DOHH2 (cell line): Measurements from ENCODE around the gene MYH16.

Source experiments
- CTCF ChIP-seq: fragments of 200-600 bp; sonication (generic); IDR thresholded peaks from one replicate; pipeline ENCODE4 v1.5.1; 2014; ENCODE audit warnings: antibody characterized with exemption, mild to moderate bottlenecking, low read depth, low read length; ENCODE audit not compliant: poor library complexity, severe bottlenecking
- EZH2phosphoT487 ChIP-seq: fragments of 200-600 bp; sonication (generic); IDR thresholded peaks from 2 replicates; pipeline ENCODE4 v1.6.1; 2017; ENCODE audit warnings: borderline replicate concordance, mild to moderate bottlenecking, antibody characterized with exemption, low read length, moderate library complexity, mixed read lengths

GRCh38 chr7:99267481-99267840 lies 5.2 kb upstream of the MYH16 start:
- TF ChIP-seq CTCF = no peak
- no peak for TF ChIP-seq EZH2phosphoT487
